Panc1 (cell line): ENCODE measurements around the gene CHRNA3. TPM values are rescaled to one million over a fixed set of nuclear protein-coding genes. Genes with fewer than 3 reads are reported as not detected.

Experiments used
- ATAC-seq: fragments of 200-7000 bp; cut with Tn5 transposase; 2 replicates; pipeline ENCODE4 v1.9.1; 2020; ENCODE audit warnings: mild to moderate bottlenecking, moderate library complexity
- BruUV-seq: library from RNA; stranded (reverse); fragments of 400-500 nt; replicated peaks from 2 replicates; lab custom pipeline; 2021; lab: Mats Ljungman, UMichigan
- CTCF ChIA-PET: fragments of 300-600 bp; sonication (Branson Sonifier 250); formaldehyde crosslinking; loops from one replicate; lab custom pipeline; 2022; ENCODE audit warnings: antibody characterized with exemption; lab: Charles Lee
- POLR2A ChIA-PET: fragments of 300-600 bp; sonication (Branson Sonifier 250); formaldehyde crosslinking; loops from one replicate; lab custom pipeline; 2022; ENCODE audit warnings: antibody characterized with exemption; lab: Charles Lee
- DNase-seq: peaks from one replicate; pipeline ENCODE4 v3.0.0-alpha.2; 2010; ENCODE audit warnings: low read depth, low spot score
- H3K27ac ChIP-seq: 2 replicates; pipeline ENCODE4 v1.5.1; 2011; ENCODE audit warnings: mild to moderate bottlenecking, low read length, inconsistent platforms
- H3K27me3 ChIP-seq: fragments of 200-500 bp; sonication (Bioruptor generic); 2 replicates; pipeline ENCODE4 v1.6.0; 2014; ENCODE audit warnings: low read length, inconsistent platforms; ENCODE audit not compliant: control insufficient read depth, insufficient read depth
- H3K36me3 ChIP-seq: fragments of 200-500 bp; sonication (Bioruptor generic); 2 replicates; pipeline ENCODE4 v1.5.1; 2014; ENCODE audit warnings: inconsistent platforms, mild to moderate bottlenecking, low read length, moderate library complexity; ENCODE audit not compliant: control insufficient read depth, insufficient read depth
- H3K4me1 ChIP-seq: 2 replicates; pipeline ENCODE4 v1.5.1; 2011; ENCODE audit warnings: inconsistent platforms, mild to moderate bottlenecking, low read length, moderate library complexity; ENCODE audit not compliant: control insufficient read depth, insufficient read depth
- H3K4me3 ChIP-seq, 2 experiments: 2 replicates each; pipeline ENCODE4 v1.5.1; 2011 to 2012; ENCODE audit warnings: low read depth in 2 of 2, low read length in 2 of 2, mild to moderate bottlenecking in 2 of 2, inconsistent platforms in 1 of 2, moderate library complexity in 1 of 2
- H3K9me3 ChIP-seq: fragments of 200-500 bp; sonication (Bioruptor generic); 2 replicates; pipeline ENCODE4 v1.5.1; 2014; ENCODE audit warnings: low read depth, mild to moderate bottlenecking, inconsistent platforms, low read length, moderate library complexity; ENCODE audit not compliant: control insufficient read depth, insufficient read depth
- POLR2AphosphoS5 ChIP-seq: IDR thresholded peaks from 2 replicates; pipeline ENCODE4 v1.6.1; 2012; ENCODE audit warnings: mild to moderate bottlenecking, low read depth, low read length, moderate library complexity
- SIN3A ChIP-seq: IDR thresholded peaks from 2 replicates; pipeline ENCODE4 v1.6.1; 2012; ENCODE audit warnings: low read depth, mild to moderate bottlenecking, low read length, moderate library complexity, borderline replicate concordance; ENCODE audit not compliant: insufficient read depth
- TCF7L2 ChIP-seq: IDR thresholded peaks from 2 replicates; pipeline ENCODE4 v1.6.1; 2011; ENCODE audit warnings: mild to moderate bottlenecking, low read depth, low read length, inconsistent platforms
- in situ Hi-C: cut with HindIII; loops from 2 replicates; pipeline ENCODE4 v1.10.0; 2016; ENCODE audit warnings: low sequenced_read_pairs, low pct_unique_long_range_greater_than_20kb
- intact Hi-C: fragments of 100-400 bp; cut with micrococcal nuclease; formaldehyde crosslinking; loops from one replicate; pipeline ENCODE4 v1.10.0; 2022; ENCODE audit not compliant: unreplicated experiment
- total RNA-seq: library from RNA; stranded (reverse); gene quantifications from one replicate; pipeline ENCODE4 v1.2.1, GENCODE V29; 2021; ENCODE audit not compliant: unreplicated experiment
- TF ChIP-seq, protein P1 (sequence below): fragments of 450-650 bp; IDR thresholded peaks from 2 replicates; pipeline ENCODE4 v1.5.1; 2017; ENCODE audit warnings: mild to moderate bottlenecking
- TF ChIP-seq, protein P2 (sequence below), 2 experiments: IDR thresholded peaks; 2 replicates each; pipeline ENCODE4 v1.6.1; 2011 to 2012; ENCODE audit warnings: low read depth in 2 of 2, control low read depth in 1 of 2, low read length in 1 of 2, mild to moderate bottlenecking in 1 of 2, moderate library complexity in 1 of 2; ENCODE audit not compliant: insufficient read depth in 1 of 2

Gene CHRNA3
- total RNA-seq, 1 experiment from 2014 or later = 0.31 TPM

DNA sequence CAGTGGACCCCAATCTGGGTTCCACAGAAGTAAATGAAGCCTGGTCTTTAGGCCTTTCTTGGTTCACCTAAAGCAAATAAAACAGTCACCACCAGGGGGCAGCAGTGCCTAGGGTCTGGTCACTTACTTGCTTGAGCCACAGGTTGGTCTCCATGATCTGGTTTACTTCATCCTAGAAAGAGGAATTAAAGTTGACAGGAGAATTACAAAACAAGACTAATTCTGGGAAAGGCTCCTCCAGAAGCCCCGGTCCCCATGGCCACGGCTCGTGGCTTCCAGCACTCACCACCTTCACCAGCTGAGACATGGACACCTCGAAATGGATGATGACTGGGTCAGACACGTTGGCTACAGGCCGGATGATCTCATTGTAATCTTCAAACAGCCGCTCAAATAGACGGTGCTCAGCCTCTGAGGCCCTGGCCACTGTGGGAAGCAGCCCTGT lies 2.3 kb downstream of the CHRNA3 start:
- no peaks in the 10 kb centered on the region for H3K36me3 ChIP-seq
- ATAC-seq (peak; percentile 85), DNase-seq (peak; percentile 64)
- intact Hi-C loops = loop anchor here (1.0 kb wide), 1 partner anchor 91 kb away; no protein-coding TSS in a partner anchor
- H3K27ac ChIP-seq = no peak overlapping the region
- no TSS peak for BruUV-seq
- H3K9me3 ChIP-seq = no peaks in the 10 kb centered on the region
- ChIA-PET POLR2A (no interaction called here), CTCF (no interaction called here)
- H3K27me3 ChIP-seq = peaks cover 5% of the 10 kb centered on the region
- peaks cover 7% of the 10 kb centered on the region; the same call in 1 of the 2 replicates for H3K4me1 ChIP-seq
- no peak overlapping the region for H3K4me3 ChIP-seq
- in situ Hi-C loops = no loop called here
- TF ChIP-seq, protein P1, sequence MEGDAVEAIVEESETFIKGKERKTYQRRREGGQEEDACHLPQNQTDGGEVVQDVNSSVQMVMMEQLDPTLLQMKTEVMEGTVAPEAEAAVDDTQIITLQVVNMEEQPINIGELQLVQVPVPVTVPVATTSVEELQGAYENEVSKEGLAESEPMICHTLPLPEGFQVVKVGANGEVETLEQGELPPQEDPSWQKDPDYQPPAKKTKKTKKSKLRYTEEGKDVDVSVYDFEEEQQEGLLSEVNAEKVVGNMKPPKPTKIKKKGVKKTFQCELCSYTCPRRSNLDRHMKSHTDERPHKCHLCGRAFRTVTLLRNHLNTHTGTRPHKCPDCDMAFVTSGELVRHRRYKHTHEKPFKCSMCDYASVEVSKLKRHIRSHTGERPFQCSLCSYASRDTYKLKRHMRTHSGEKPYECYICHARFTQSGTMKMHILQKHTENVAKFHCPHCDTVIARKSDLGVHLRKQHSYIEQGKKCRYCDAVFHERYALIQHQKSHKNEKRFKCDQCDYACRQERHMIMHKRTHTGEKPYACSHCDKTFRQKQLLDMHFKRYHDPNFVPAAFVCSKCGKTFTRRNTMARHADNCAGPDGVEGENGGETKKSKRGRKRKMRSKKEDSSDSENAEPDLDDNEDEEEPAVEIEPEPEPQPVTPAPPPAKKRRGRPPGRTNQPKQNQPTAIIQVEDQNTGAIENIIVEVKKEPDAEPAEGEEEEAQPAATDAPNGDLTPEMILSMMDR = peak; percentile 89
- TF ChIP-seq, protein P2, sequence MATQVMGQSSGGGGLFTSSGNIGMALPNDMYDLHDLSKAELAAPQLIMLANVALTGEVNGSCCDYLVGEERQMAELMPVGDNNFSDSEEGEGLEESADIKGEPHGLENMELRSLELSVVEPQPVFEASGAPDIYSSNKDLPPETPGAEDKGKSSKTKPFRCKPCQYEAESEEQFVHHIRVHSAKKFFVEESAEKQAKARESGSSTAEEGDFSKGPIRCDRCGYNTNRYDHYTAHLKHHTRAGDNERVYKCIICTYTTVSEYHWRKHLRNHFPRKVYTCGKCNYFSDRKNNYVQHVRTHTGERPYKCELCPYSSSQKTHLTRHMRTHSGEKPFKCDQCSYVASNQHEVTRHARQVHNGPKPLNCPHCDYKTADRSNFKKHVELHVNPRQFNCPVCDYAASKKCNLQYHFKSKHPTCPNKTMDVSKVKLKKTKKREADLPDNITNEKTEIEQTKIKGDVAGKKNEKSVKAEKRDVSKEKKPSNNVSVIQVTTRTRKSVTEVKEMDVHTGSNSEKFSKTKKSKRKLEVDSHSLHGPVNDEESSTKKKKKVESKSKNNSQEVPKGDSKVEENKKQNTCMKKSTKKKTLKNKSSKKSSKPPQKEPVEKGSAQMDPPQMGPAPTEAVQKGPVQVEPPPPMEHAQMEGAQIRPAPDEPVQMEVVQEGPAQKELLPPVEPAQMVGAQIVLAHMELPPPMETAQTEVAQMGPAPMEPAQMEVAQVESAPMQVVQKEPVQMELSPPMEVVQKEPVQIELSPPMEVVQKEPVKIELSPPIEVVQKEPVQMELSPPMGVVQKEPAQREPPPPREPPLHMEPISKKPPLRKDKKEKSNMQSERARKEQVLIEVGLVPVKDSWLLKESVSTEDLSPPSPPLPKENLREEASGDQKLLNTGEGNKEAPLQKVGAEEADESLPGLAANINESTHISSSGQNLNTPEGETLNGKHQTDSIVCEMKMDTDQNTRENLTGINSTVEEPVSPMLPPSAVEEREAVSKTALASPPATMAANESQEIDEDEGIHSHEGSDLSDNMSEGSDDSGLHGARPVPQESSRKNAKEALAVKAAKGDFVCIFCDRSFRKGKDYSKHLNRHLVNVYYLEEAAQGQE (IDR thresholded peaks at IDR 0.05; ENCODE audit: insufficient read depth in 1 of 2, low read depth in 2 of 2, low read length in 1 of 2) = no peak
- TF ChIP-seq SIN3A (no peak), POLR2AphosphoS5 (no peak), TCF7L2 (0 out of 2 replicates have a peak, but pooled peaks have one; percentile 19)

DNA sequence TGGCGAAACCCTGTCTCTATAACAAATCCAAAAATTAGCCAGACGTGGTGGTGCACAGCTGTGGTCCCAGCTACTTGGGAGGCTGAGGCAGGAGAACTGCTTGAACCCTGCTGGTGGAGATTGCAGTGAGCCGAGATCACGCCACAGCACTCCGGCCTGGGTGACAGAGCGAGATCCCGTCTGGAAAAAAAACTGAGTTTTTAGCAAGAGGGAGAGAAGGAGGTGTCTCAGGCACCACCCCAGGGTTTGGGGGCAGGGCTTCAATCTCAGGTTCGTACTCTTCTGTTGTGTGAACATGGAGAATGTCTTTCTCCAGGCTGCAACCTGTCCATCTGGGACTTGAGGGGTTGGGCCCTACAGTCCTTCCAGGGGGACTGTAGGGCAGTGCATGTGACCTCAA lies 2.7 kb downstream of the CHRNA3 start:
- ChIA-PET POLR2A (no interaction called here), CTCF (no interaction called here)
- TF ChIP-seq, protein P2 (IDR thresholded peaks at IDR 0.05; ENCODE audit: insufficient read depth in 1 of 2, low read depth in 2 of 2, low read length in 1 of 2) = no peak
- TF ChIP-seq POLR2AphosphoS5 = no peak
- TF ChIP-seq TCF7L2 = no peak
- no peak for TF ChIP-seq SIN3A
- TF ChIP-seq, protein P1 = no peak
- no peaks in the 10 kb centered on the region for H3K36me3 ChIP-seq
- intact Hi-C loops = loop anchor here (1.0 kb wide), 1 partner anchor 91 kb away; no protein-coding TSS in a partner anchor
- no peak overlapping the region for H3K27ac ChIP-seq
- peaks cover 5% of the 10 kb centered on the region for H3K27me3 ChIP-seq
- H3K4me3 ChIP-seq = no peak overlapping the region
- in situ Hi-C loops = no loop called here
- H3K4me1 ChIP-seq = peaks cover 7% of the 10 kb centered on the region; the same call in 1 of the 2 replicates
- BruUV-seq = no TSS peak
- ATAC-seq = peak; percentile 30
- H3K9me3 ChIP-seq = no peaks in the 10 kb centered on the region
- no peak for DNase-seq
